MCF 10A (cell line): ENCODE measurements around the gene COL6A2. TPM values are rescaled to one million over a fixed set of nuclear protein-coding genes. Genes with fewer than 3 reads are reported as not detected.

ENCODE experiments used
- BruUV-seq: library from RNA; stranded (reverse); fragments of 400-500 nt; replicated peaks from 2 replicates; lab custom pipeline; 2021; lab: Mats Ljungman, UMichigan
- CTCF ChIA-PET: fragments of 300-600 bp; sonication (Branson Sonifier 250); formaldehyde crosslinking; extraction: SDS; loops from one replicate; lab custom pipeline; 2021; ENCODE audit warnings: antibody characterized with exemption, inconsistent platforms; lab: Yijun Ruan, JAX
- POLR2A ChIA-PET: fragments of 300-600, 350-650 bp; sonication (Branson Sonifier 250); formaldehyde crosslinking; extraction: SDS; loops from one replicate; lab custom pipeline; 2020; ENCODE audit warnings: antibody characterized with exemption, inconsistent platforms; lab: Yijun Ruan, JAX
- DNase-seq: peaks from one replicate; pipeline ENCODE4 v3.0.0-alpha.2; 2018; ENCODE audit not compliant: unreplicated experiment
- H3K27ac Mint-ChIP-seq: one replicate; pipeline ENCODE4 v1.8.0; 2022; ENCODE audit warnings: mild to moderate bottlenecking, low read depth, mixed read lengths; ENCODE audit not compliant: unreplicated experiment
- H3K27me3 Mint-ChIP-seq: one replicate; pipeline ENCODE4 v1.8.0; 2022; ENCODE audit warnings: mixed read lengths; ENCODE audit not compliant: insufficient read depth, unreplicated experiment
- H3K36me3 Mint-ChIP-seq: one replicate; pipeline ENCODE4 v1.8.0; 2022; ENCODE audit warnings: mild to moderate bottlenecking, moderate library complexity, mixed read lengths; ENCODE audit not compliant: insufficient read depth, unreplicated experiment
- H3K4me1 Mint-ChIP-seq: one replicate; pipeline ENCODE4 v1.8.0; 2022; ENCODE audit warnings: mixed read lengths; ENCODE audit not compliant: insufficient read depth, unreplicated experiment
- H3K4me3 Mint-ChIP-seq: one replicate; pipeline ENCODE4 v1.8.0; 2022; ENCODE audit warnings: mild to moderate bottlenecking, moderate library complexity, mixed read lengths; ENCODE audit not compliant: unreplicated experiment
- H3K9me3 Mint-ChIP-seq: one replicate; pipeline ENCODE4 v1.8.0; 2022; ENCODE audit warnings: mixed read lengths; ENCODE audit not compliant: unreplicated experiment
- intact Hi-C: fragments of 100-400 bp; cut with micrococcal nuclease; formaldehyde crosslinking; loops from 2 replicates; pipeline ENCODE4 v1.14.1; 2022
- total RNA-seq: library from RNA; stranded (reverse); gene quantifications from 2 replicates; pipeline ENCODE4 v1.2.3, GENCODE V29; 2022
- TF ChIP-seq, protein P1 (sequence below): fragments of 200-600 bp; IDR thresholded peaks from one replicate; pipeline ENCODE4 v1.8.0; 2022; ENCODE audit warnings: antibody characterized with exemption, mild to moderate bottlenecking; ENCODE audit not compliant: unreplicated experiment

Gene COL6A2
- total RNA-seq, 1 experiment from 2014 or later, result 0.61 TPM

DNA sequence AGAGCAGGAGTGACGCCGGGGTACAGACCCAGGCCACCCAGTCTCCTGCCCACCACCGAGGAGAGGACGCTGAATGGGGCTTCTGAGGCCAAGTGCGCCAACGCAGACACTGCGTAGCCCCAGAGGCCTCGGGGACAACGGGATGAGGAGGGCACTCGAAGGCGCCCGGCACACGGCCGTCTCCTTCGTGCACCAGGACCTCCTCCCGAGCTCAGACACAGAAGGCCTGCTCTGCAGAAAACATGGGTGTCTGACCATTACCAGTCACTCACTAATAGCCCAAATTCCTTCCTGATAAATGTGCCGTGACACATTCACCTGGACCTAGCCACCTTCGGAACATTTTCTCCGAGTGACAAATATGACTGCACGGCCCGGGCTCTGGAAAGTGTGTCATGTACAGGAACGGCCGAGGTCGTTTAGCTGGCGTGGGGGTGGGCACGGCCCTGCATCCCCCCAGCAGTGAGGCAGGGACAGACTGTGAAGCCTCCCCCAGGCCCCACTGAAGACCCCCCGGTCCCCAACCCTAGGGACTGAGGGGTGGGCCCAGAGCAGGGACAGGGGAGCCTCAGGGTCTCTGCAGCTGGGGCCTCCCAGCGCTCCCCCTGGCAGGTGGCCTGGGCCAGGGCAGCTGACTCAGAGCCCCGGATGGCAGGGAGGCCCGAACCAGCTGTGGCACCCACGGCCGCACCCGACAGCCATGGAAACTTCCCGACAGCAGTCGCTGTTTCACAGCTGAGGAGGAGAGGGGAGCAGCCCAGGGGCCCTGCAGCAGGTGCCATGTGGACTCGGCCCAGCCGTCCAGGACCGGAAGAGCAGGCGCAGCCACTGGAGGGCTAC, 16.7 kb upstream of the COL6A2 start:
- intact Hi-C loops, result no loop called here
- H3K27me3 Mint-ChIP-seq, result peaks cover 7% of the 10 kb centered on the region
- no peak for DNase-seq
- BruUV-seq, result no TSS peak
- CTCF ChIA-PET, result interaction anchor here (0.7 kb wide), 1 partner anchor 65 kb away, joined by 3 read pairs; no protein-coding TSS in a partner anchor
- POLR2A ChIA-PET, result no interaction called here
- no peaks in the 10 kb centered on the region for H3K9me3 Mint-ChIP-seq
- no peak overlapping the region for H3K4me3 Mint-ChIP-seq
- TF ChIP-seq, protein P1, sequence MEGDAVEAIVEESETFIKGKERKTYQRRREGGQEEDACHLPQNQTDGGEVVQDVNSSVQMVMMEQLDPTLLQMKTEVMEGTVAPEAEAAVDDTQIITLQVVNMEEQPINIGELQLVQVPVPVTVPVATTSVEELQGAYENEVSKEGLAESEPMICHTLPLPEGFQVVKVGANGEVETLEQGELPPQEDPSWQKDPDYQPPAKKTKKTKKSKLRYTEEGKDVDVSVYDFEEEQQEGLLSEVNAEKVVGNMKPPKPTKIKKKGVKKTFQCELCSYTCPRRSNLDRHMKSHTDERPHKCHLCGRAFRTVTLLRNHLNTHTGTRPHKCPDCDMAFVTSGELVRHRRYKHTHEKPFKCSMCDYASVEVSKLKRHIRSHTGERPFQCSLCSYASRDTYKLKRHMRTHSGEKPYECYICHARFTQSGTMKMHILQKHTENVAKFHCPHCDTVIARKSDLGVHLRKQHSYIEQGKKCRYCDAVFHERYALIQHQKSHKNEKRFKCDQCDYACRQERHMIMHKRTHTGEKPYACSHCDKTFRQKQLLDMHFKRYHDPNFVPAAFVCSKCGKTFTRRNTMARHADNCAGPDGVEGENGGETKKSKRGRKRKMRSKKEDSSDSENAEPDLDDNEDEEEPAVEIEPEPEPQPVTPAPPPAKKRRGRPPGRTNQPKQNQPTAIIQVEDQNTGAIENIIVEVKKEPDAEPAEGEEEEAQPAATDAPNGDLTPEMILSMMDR, result no peak
- H3K36me3 Mint-ChIP-seq, result no peaks in the 10 kb centered on the region
- no peaks in the 10 kb centered on the region for H3K4me1 Mint-ChIP-seq
- H3K27ac Mint-ChIP-seq, result no peak overlapping the region

- Mint-ChIP-seq H3K9me3 (peaks cover 5% of the 10 kb centered on the region), H3K27ac (no peak overlapping the region), H3K36me3 (no peaks in the 10 kb centered on the region), H3K27me3 (no peaks in the 10 kb centered on the region), H3K4me1 (no peaks in the 10 kb centered on the region), H3K4me3 (no peak overlapping the region)
- DNase-seq, result no peak
- BruUV-seq, result no TSS peak
- intact Hi-C loops, result no loop called here
- ChIA-PET POLR2A (interaction anchor here (1.5 kb wide), 1 partner anchor 33 kb away, joined by 3 read pairs; no protein-coding TSS in a partner anchor), CTCF (interaction anchor here (0.7 kb wide), 1 partner anchor 65 kb away, joined by 3 read pairs; no protein-coding TSS in a partner anchor)
- TF ChIP-seq, protein P1, result no peak
Observed at GRCh38 chr21:46081862-46082712, 15.8 kb upstream of the COL6A2 start.

DNA sequence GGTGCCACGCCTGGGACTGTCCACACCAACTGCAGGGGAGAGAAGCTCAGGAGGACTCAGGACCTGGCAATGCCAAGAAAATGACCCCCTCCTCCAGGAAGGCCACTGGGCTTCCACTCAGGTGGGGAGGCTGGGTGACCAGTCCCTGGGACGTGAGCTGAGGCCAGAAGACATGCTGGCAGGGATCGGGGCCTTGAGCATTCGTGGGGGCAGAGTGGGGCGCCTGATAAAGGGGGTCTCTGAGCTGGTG, 15.3 kb upstream of the COL6A2 start:
- H3K4me3 Mint-ChIP-seq, result no peak overlapping the region
- ChIA-PET CTCF (no interaction called here), POLR2A (interaction anchor here (1.5 kb wide), 1 partner anchor 34 kb away, joined by 3 read pairs; no protein-coding TSS in a partner anchor)
- TF ChIP-seq, protein P1, result no peak
- peaks cover 7% of the 10 kb centered on the region for H3K9me3 Mint-ChIP-seq
- H3K36me3 Mint-ChIP-seq, result no peaks in the 10 kb centered on the region
- no peak overlapping the region for H3K27ac Mint-ChIP-seq
- no TSS peak for BruUV-seq
- H3K27me3 Mint-ChIP-seq, result no peaks in the 10 kb centered on the region
- no peaks in the 10 kb centered on the region for H3K4me1 Mint-ChIP-seq
- no peak for DNase-seq
- intact Hi-C loops, result no loop called here
